B cell (primary cell): Measurements from ENCODE around the gene KRT222. TPM values are rescaled to one million over a fixed set of nuclear protein-coding genes. Genes with fewer than 3 reads are reported as not detected.

Source experiments
- ATAC-seq: fragments of 200-7000 bp; cut with Tn5 transposase; one replicate; pipeline ENCODE4 v1.10.0; 2021; ENCODE audit warnings: low read depth, mild to moderate bottlenecking, moderate number of reproducible peaks, moderate library complexity
- CTCF ChIA-PET: fragments of 350-600 bp; sonication (Branson Sonifier 250); formaldehyde crosslinking; loops from one replicate; lab custom pipeline; 2021; ENCODE audit warnings: antibody characterized with exemption, inconsistent platforms; lab: Charles Lee
- POLR2A ChIA-PET: fragments of 350-600 bp; sonication (Branson Sonifier 250); formaldehyde crosslinking; loops from one replicate; lab custom pipeline; 2021; ENCODE audit warnings: antibody characterized with exemption; lab: Charles Lee
- DNase-seq: peaks from one replicate; pipeline ENCODE4 v3.0.0; 2013
- H2AFZ ChIP-seq: 2 replicates; pipeline ENCODE4 v1.6.1; 2012; ENCODE audit warnings: mild to moderate bottlenecking, low read depth, low read length; ENCODE audit not compliant: insufficient read depth, poor library complexity, severe bottlenecking
- H3K27ac ChIP-seq, 2 donors: 1 replicate in 1 of 2; 2 replicates in 1 of 2; pipeline ENCODE4 v1.5.1; 2012 to 2013; ENCODE audit warnings: low read length in 2 of 2, mild to moderate bottlenecking in 2 of 2, moderate library complexity in 1 of 2
- H3K27me3 ChIP-seq, 4 experiments: fragments of 200-600 bp in 1 of 4; sonication (generic) in 1 of 4; replicated peaks in 1 of 4; 1 replicate in 2 of 4; 2 replicates in 2 of 4; pipeline versions ENCODE4 v1.6.1 to v1.7.0; 2013 to 2016; ENCODE audit warnings: low read length in 3 of 4, mild to moderate bottlenecking in 2 of 4, mixed read lengths in 1 of 4, moderate library complexity in 1 of 4; ENCODE audit not compliant: insufficient read depth in 4 of 4, control insufficient read depth in 3 of 4; ENCODE audit errors: control extremely low read depth in 1 of 4
- H3K36me3 ChIP-seq, 2 experiments: replicated peaks in 1 of 2; 1 replicate in 1 of 2; 2 replicates in 1 of 2; pipeline versions ENCODE4 v1.6.1 to v1.7.1; 2013; ENCODE audit warnings: low read length in 1 of 2; ENCODE audit not compliant: insufficient read depth in 2 of 2, control insufficient read depth in 1 of 2; ENCODE audit errors: control extremely low read depth in 1 of 2, extremely low read depth in 1 of 2
- H3K4me1 ChIP-seq, 2 donors: fragments of 200-600 bp in 1 of 2; sonication (generic) in 1 of 2; 1 replicate in 1 of 2; 2 replicates in 1 of 2; pipeline versions ENCODE4 v1.5.1 to v1.6.1; 2013 to 2017; ENCODE audit warnings: low read length in 2 of 2; ENCODE audit not compliant: control insufficient read depth in 2 of 2, insufficient read depth in 2 of 2
- H3K4me2 ChIP-seq: replicated peaks from 2 replicates; pipeline ENCODE3; 2012; ENCODE audit warnings: mild to moderate bottlenecking, low read depth, low read length; ENCODE audit not compliant: poor library complexity, severe bottlenecking
- H3K4me3 ChIP-seq, 5 experiments: fragments of 200-600 bp in 1 of 5; sonication (generic) in 1 of 5; 1 replicate in 3 of 5; 2 replicates in 2 of 5; pipeline versions ENCODE4 v1.5.1 to v1.7.0; 2011 to 2016; ENCODE audit warnings: low read length in 4 of 5, mild to moderate bottlenecking in 4 of 5, low read depth in 2 of 5, control low read depth in 1 of 5, moderate library complexity in 1 of 5; ENCODE audit not compliant: insufficient read depth in 1 of 5; ENCODE audit errors: control extremely low read depth in 1 of 5, extremely low read depth in 1 of 5
- H3K79me2 ChIP-seq: fragments of 200-600 bp; sonication (generic); one replicate; pipeline ENCODE4 v1.6.0; 2016; ENCODE audit warnings: low read length; ENCODE audit not compliant: control insufficient read depth, insufficient read depth
- H3K9ac ChIP-seq: fragments of 200-600 bp; sonication (generic); 2 replicates; pipeline ENCODE4 v1.6.1; 2017; ENCODE audit warnings: mild to moderate bottlenecking, low read length, moderate library complexity
- H3K9me3 ChIP-seq, 3 donors: one replicate each; pipeline versions ENCODE4 v1.6.1 to v1.7.1; 2013; ENCODE audit warnings: low read length in 2 of 3; ENCODE audit not compliant: control insufficient read depth in 2 of 3, insufficient read depth in 1 of 3; ENCODE audit errors: control extremely low read depth in 1 of 3
- H4K20me1 ChIP-seq: 2 replicates; pipeline ENCODE4 v1.6.0; 2012; ENCODE audit warnings: mild to moderate bottlenecking, low read length; ENCODE audit not compliant: insufficient read depth, control insufficient read depth, poor library complexity, severe bottlenecking
- H3K27ac Mint-ChIP-seq: one replicate; pipeline ENCODE4 v1.8.0; 2021; ENCODE audit warnings: mixed read lengths
- H3K27me3 Mint-ChIP-seq: one replicate; pipeline ENCODE4 v1.8.0; 2021; ENCODE audit warnings: mixed read lengths
- H3K4me1 Mint-ChIP-seq: one replicate; pipeline ENCODE4 v1.8.0; 2021; ENCODE audit warnings: mixed read lengths
- H3K4me3 Mint-ChIP-seq: one replicate; pipeline ENCODE4 v1.8.0; 2021; ENCODE audit warnings: mixed read lengths
- H3K9me3 Mint-ChIP-seq: one replicate; pipeline ENCODE4 v1.8.0; 2022; ENCODE audit warnings: mixed read lengths; ENCODE audit not compliant: insufficient read depth
- EZH2 ChIP-seq: IDR thresholded peaks from 2 replicates; pipeline ENCODE4 v1.6.1; 2012; ENCODE audit warnings: borderline replicate concordance, low read depth, mild to moderate bottlenecking, moderate library complexity, low read length; ENCODE audit not compliant: insufficient read depth, poor library complexity, severe bottlenecking
- WGBS: methylation state at CpG from one replicate; pipeline ENCODE4 v1.1.5; 2013; ENCODE audit warnings: missing lambda C conversion rate; ENCODE audit not compliant: insufficient coverage; 5-methylcytosine and 5-hydroxymethylcytosine counted together
- intact Hi-C: fragments of 100-400 bp; cut with micrococcal nuclease; formaldehyde crosslinking; loops from one replicate; pipeline ENCODE4 v1.10.0; 2022
- polyA plus RNA-seq: library from polyadenylated mRNA; depleted of rRNA; stranded (reverse); fragments of >200 nt; gene quantifications from 2 replicates; pipeline ENCODE4 v1.2.3, GENCODE V29; 2012
- total RNA-seq, 2 donors: library from RNA; stranded (reverse); fragments of 120-200 nt in 1 of 2; gene quantifications; 1 replicate in 1 of 2; 2 replicates in 1 of 2; pipeline versions ENCODE4 v1.2.3 to v1.2.4, GENCODE V29; 2013 to 2022
- TF ChIP-seq, protein P1 (sequence below): fragments of 200-600 bp; IDR thresholded peaks from one replicate; pipeline ENCODE4 v1.8.0; 2022; ENCODE audit warnings: antibody characterized with exemption, mild to moderate bottlenecking

The KRT222 gene
- total and polyA plus RNA-seq, 2 donors (not counting 1 experiment from before 2014, with no cell fraction given): not detected

- Histone ChIP-seq H2AFZ (no peak overlapping the region), H4K20me1 (no peaks in the 10 kb centered on the region), H3K27me3 (peaks cover 2 to 22% (median 11%) of the 10 kb centered on the region in 4 experiments), H3K4me2 (no peak overlapping the region), H3K4me3 (no peak overlapping the region), H3K9ac (no peak overlapping the region), H3K36me3 (no peaks in the 10 kb centered on the region), H3K27ac (no peak overlapping the region), H3K9me3 (no peaks in the 10 kb centered on the region), H3K79me2 (no peaks in the 10 kb centered on the region), H3K4me1 (peaks cover 2 to 4% of the 10 kb centered on the region in 2 donors)
- TF ChIP-seq, protein P1, sequence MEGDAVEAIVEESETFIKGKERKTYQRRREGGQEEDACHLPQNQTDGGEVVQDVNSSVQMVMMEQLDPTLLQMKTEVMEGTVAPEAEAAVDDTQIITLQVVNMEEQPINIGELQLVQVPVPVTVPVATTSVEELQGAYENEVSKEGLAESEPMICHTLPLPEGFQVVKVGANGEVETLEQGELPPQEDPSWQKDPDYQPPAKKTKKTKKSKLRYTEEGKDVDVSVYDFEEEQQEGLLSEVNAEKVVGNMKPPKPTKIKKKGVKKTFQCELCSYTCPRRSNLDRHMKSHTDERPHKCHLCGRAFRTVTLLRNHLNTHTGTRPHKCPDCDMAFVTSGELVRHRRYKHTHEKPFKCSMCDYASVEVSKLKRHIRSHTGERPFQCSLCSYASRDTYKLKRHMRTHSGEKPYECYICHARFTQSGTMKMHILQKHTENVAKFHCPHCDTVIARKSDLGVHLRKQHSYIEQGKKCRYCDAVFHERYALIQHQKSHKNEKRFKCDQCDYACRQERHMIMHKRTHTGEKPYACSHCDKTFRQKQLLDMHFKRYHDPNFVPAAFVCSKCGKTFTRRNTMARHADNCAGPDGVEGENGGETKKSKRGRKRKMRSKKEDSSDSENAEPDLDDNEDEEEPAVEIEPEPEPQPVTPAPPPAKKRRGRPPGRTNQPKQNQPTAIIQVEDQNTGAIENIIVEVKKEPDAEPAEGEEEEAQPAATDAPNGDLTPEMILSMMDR: no peak
- no peak for TF ChIP-seq EZH2
- Mint-ChIP-seq H3K27me3 (peaks cover 33% of the 10 kb centered on the region), H3K27ac (no peak overlapping the region), H3K9me3 (no peaks in the 10 kb centered on the region), H3K4me1 (peaks cover 3% of the 10 kb centered on the region), H3K4me3 (no peak overlapping the region)
- no peak for ATAC-seq
- WGBS: 79% methylated on average over 6 of the region's 7 CpGs
- CTCF ChIA-PET: interaction anchor here (0.7 kb wide), 1 partner anchor 13 kb away, joined by 3 read pairs; no protein-coding TSS in a partner anchor
- no peak for DNase-seq
- POLR2A ChIA-PET: interaction anchor here (0.7 kb wide), 1 partner anchor 409 kb away, joined by 8 read pairs; no protein-coding TSS in a partner anchor
- intact Hi-C loops: no loop called here
Observed at GRCh38 chr17:40659911-40660310, 5.1 kb downstream of the KRT222 start.

DNA sequence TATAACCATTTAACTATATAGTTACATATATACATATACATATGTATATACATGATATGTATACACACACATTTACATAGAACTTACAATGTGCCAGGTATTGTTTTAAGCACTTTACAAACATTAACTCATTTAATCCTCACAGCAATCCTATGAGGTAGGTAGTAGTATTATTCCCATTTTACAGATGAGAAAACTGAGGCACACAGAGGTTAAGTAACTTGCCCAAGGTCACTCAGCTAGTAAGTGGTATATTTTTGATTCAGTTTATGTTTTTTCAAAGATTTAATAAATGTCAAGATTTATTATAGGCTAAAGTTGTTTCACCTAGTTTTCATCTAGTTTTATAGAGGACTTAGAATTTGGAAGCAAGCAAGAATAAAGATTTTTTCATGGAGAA is 6.6 kb downstream of the KRT222 start:
- POLR2A ChIA-PET: no interaction called here

More for the DNA sequence above, 6.6 kb downstream of the KRT222 start:
- Mint-ChIP-seq H3K27me3 (peaks cover 25% of the 10 kb centered on the region), H3K4me3 (no peak overlapping the region), H3K27ac (no peak overlapping the region), H3K4me1 (no peaks in the 10 kb centered on the region), H3K9me3 (no peaks in the 10 kb centered on the region)
- no peaks in the 10 kb centered on the region for H3K79me2 ChIP-seq
- H3K36me3 ChIP-seq: no peaks in the 10 kb centered on the region
- no peak overlapping the region for H2AFZ ChIP-seq
- H3K9ac ChIP-seq: no peak overlapping the region
- no peaks in the 10 kb centered on the region for H3K9me3 ChIP-seq
- intact Hi-C loops: no loop called here
- no peak overlapping the region for H3K27ac ChIP-seq
- no peak overlapping the region for H3K4me3 ChIP-seq
- no peak for ATAC-seq
- H4K20me1 ChIP-seq: no peaks in the 10 kb centered on the region
- H3K4me1 ChIP-seq: no peaks in the 10 kb centered on the region
- H3K27me3 ChIP-seq: peaks cover 0 to 14% (median 6%) of the 10 kb centered on the region in 4 experiments
- CTCF ChIA-PET: no interaction called here
- no peak for DNase-seq
- TF ChIP-seq EZH2: no peak
- TF ChIP-seq, protein P1: no peak
- no peak overlapping the region for H3K4me2 ChIP-seq
